ENCODE results near the gene RUNDC3A. TPM values are rescaled to one million over a fixed set of nuclear protein-coding genes. Genes with fewer than 3 reads are reported as not detected.

RUNDC3A gene
- 0.39 to 1.1 TPM (median 0.81 TPM) in 5 replicates for total RNA-seq (2022; extraction: Qiagen RNA extraction)

DNA sequence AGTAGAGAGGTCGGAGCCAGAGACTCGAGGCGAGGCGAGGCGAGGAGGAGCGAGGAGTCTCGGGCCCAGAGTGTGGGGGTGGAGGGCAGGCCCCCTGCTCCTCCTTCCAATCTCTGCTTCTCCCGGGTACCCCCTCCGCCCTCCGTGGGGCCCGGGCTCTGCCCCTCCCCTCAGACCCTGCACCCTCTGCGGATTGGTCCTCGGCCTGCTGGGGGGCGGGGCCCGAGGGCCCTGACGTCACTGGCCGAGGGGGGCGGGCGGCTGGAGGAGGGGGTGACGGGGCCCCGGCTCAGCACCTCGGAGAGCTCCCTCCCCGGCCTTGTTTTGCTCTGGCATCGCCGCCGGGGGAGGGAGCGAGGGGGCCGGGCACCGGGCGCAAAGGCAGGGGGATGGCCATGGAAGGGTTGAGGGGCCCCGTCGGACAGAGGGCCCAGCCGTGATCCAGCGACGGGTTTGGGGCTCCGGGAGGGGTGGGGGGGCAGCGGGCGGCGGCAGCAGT lies at the start of gene RUNDC3A:
RUNDC3A (plus strand) TSS at position 282 of the 499 bp plus-strand sequence. CDS start 232 bp downstream, outside the sequence.

GRCh38 chr17:44267818-44268490 lies 40.4 kb upstream of the RUNDC3A start, which contains the start of gene SLC4A1:
Gene SLC4A1 (minus strand): TSS chr17:44268135. CDS start chr17:44262866, 5,269 bp downstream.

DNA sequence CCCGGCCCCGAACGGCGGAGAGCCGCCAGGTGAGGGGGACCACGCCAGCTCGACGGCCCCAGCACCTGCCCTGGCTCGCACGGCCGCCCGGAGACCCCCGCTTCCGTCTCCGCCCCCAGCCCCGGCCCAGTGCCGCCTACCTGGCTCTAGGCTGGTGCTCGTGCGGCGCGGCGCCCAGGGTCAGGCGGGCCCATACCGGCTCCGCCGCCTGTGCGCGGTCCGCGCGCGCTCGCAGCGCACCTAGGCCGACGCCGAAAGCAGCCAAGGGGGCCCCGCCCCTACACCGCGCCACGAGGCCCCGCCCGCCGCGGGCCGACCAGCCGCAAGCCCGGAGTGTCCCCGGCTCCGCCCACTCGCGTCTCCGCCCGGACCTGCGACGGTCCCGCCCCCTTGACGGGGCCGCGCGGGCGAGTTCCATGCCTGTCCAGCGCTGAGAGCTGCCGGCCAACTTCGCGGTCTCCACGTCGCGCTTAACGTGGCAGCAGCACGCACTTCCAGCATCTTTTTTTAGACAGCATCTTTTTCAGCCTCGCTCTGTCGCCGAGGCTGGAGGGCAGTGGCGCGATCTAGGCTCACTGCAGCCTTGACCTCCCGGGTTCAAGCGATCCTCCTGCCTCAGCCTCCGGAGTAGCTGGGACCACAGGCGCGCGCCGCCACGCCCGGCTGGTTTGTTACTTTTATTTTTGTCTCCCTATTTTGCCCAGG lies 16.3 kb downstream of the RUNDC3A start, which contains the start of gene SLC25A39:
SLC25A39 (minus strand) TSS at position 253 of the 705 bp plus-strand sequence. CDS start 1,261 bp downstream, outside the sequence.

GRCh38 chr17:44344939-44345453 lies 36.6 kb downstream of the RUNDC3A start, which contains the start of gene GRN:
Gene GRN (plus strand): TSS chr17:44345302. CDS start chr17:44349165, 3,863 bp downstream.

GRCh38 chr17:44363613-44364159 lies 55.3 kb downstream of the RUNDC3A start, which contains the start of gene FAM171A2:
Gene FAM171A2 (minus strand): TSS chr17:44363853. CDS start chr17:44363714, 139 bp downstream.

Other genes with a start within 250 kb of the RUNDC3A start
- gene LSM12, start 241.9 kb upstream of the RUNDC3A start, total RNA-seq (2022; extraction: Qiagen RNA extraction) = 53.5 to 59.5 TPM (median 56.0 TPM) in 5 replicates
- gene G6PC3, start 237.9 kb upstream of the RUNDC3A start, total RNA-seq (2022; extraction: Qiagen RNA extraction) = 121 to 179 TPM (median 173 TPM) in 5 replicates
- gene HDAC5, start 185.0 kb upstream of the RUNDC3A start, total RNA-seq (2022; extraction: Qiagen RNA extraction) = 13.5 to 16.0 TPM (median 13.7 TPM) in 5 replicates
- gene HROB, start 166.7 kb upstream of the RUNDC3A start, total RNA-seq (2022; extraction: Qiagen RNA extraction) = 8.4 to 11.8 TPM (median 10.5 TPM) in 5 replicates
- 0.05 to 0.07 TPM (median 0.06 TPM) in 3 of 5 replicates, not detected in the others for gene ASB16, start 137.9 kb upstream of the RUNDC3A start, total RNA-seq (2022; extraction: Qiagen RNA extraction)
- 32.9 to 41.2 TPM (median 39.6 TPM) in 5 replicates for gene TMUB2, start 121.6 kb upstream of the RUNDC3A start, total RNA-seq (2022; extraction: Qiagen RNA extraction)
- gene ATXN7L3, start 108.7 kb upstream of the RUNDC3A start, total RNA-seq (2022; extraction: Qiagen RNA extraction) = 53.1 to 65.4 TPM (median 64.4 TPM) in 5 replicates
- 77.3 to 96.3 TPM (median 93.7 TPM) in 5 replicates for gene UBTF, start 88.9 kb upstream of the RUNDC3A start, total RNA-seq (2022; extraction: Qiagen RNA extraction)
- 0.02 TPM in 2 of 5 replicates, not detected in the others for gene SLC4A1, start 40.5 kb upstream of the RUNDC3A start, total RNA-seq (2022; extraction: Qiagen RNA extraction)
- 132 to 205 TPM (median 188 TPM) in 5 replicates for gene SLC25A39, start 16.2 kb downstream of the RUNDC3A start, total RNA-seq (2022; extraction: Qiagen RNA extraction)
- gene GRN, start 36.7 kb downstream of the RUNDC3A start, total RNA-seq (2022; extraction: Qiagen RNA extraction) = 188 to 253 TPM (median 225 TPM) in 5 replicates
- 2.3 to 4.2 TPM (median 3.4 TPM) in 5 replicates for gene FAM171A2, start 55.3 kb downstream of the RUNDC3A start, total RNA-seq (2022; extraction: Qiagen RNA extraction)
- 1.1 to 2.3 TPM (median 1.4 TPM) in 5 replicates for gene ITGA2B, start 81.0 kb downstream of the RUNDC3A start, total RNA-seq (2022; extraction: Qiagen RNA extraction)
- gene GPATCH8, start 194.8 kb downstream of the RUNDC3A start, total RNA-seq (2022; extraction: Qiagen RNA extraction) = 17.4 to 26.7 TPM (median 23.4 TPM) in 5 replicates
- 19.8 to 30.4 TPM (median 27.7 TPM) in 5 replicates for gene FZD2, start 248.9 kb downstream of the RUNDC3A start, total RNA-seq (2022; extraction: Qiagen RNA extraction)

All from A549 treated with dexamethasone at 1 μM for 4 hours (cell line).